Ectodermal cell (in vitro differentiated cells): ENCODE results near the gene MX2.

Source experiments
- H3K27ac ChIP-seq: 2 replicates; pipeline ENCODE4 v1.7.0; 2013; ENCODE audit warnings: mild to moderate bottlenecking, low read depth, low read length; ENCODE audit not compliant: insufficient read depth, poor library complexity, severe bottlenecking
- H3K27me3 ChIP-seq: 2 replicates; pipeline ENCODE4 v1.7.0; 2013; ENCODE audit warnings: mild to moderate bottlenecking, low read length; ENCODE audit not compliant: insufficient read depth, control insufficient read depth, poor library complexity, severe bottlenecking
- H3K36me3 ChIP-seq: one replicate; pipeline ENCODE4 v1.7.0; 2013; ENCODE audit warnings: low read length; ENCODE audit not compliant: control insufficient read depth, insufficient read depth
- H3K4me1 ChIP-seq: one replicate; pipeline ENCODE4 v1.7.0; 2013; ENCODE audit warnings: low read length; ENCODE audit not compliant: control insufficient read depth, insufficient read depth
- H3K4me3 ChIP-seq: 2 replicates; pipeline ENCODE4 v1.7.0; 2013; ENCODE audit warnings: low read depth, low read length, control low read depth; ENCODE audit not compliant: insufficient read depth
- H3K9me3 ChIP-seq: 2 replicates; pipeline ENCODE4 v1.7.0; 2013; ENCODE audit warnings: mild to moderate bottlenecking, low read length, moderate library complexity; ENCODE audit not compliant: control insufficient read depth
- WGBS, 2 experiments: methylation state at CpG; one replicate each; pipeline ENCODE4 v1.1.7; 2013; ENCODE audit warnings: missing lambda C conversion rate in 2 of 2; 5-methylcytosine and 5-hydroxymethylcytosine counted together

The MX2 gene

DNA sequence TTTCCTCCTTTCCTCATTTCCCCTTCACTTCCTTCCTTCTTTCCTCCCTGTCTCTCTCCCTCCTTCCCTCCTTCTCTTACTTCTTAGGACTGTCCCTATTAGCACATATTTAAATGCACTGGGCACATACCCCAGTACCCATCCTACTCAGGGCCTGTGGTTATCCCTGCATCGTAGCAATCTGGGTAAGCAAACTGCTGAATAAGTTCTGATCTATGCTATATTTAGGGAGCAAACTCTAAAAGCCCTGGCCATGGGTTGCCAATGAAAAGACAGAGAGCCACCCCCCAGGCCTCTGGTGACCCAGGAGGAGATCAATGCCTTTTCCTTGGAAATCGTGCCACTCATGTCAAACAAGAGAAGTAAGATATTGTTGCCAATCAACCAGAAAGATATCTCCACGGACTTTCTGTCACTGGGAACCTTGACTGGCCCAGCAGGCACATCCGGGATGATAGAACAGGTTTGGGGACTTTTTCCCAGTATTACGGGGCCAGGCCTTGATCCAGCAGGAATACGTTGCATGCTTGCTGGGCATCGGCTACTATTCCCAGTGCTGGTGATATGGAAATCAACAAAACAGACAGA is 39.8 kb upstream of the MX2 start:
- Histone ChIP-seq H3K27ac (no peak overlapping the region), H3K4me1 (peaks cover 8% of the 10 kb centered on the region), H3K27me3 (peaks cover 13% of the 10 kb centered on the region), H3K9me3 (no peaks in the 10 kb centered on the region), H3K36me3 (no peaks in the 10 kb centered on the region), H3K4me3 (no peak overlapping the region)
- WGBS, 2 experiments, result 81 to 85% methylated on average over 7 of the region's 7 CpGs

DNA sequence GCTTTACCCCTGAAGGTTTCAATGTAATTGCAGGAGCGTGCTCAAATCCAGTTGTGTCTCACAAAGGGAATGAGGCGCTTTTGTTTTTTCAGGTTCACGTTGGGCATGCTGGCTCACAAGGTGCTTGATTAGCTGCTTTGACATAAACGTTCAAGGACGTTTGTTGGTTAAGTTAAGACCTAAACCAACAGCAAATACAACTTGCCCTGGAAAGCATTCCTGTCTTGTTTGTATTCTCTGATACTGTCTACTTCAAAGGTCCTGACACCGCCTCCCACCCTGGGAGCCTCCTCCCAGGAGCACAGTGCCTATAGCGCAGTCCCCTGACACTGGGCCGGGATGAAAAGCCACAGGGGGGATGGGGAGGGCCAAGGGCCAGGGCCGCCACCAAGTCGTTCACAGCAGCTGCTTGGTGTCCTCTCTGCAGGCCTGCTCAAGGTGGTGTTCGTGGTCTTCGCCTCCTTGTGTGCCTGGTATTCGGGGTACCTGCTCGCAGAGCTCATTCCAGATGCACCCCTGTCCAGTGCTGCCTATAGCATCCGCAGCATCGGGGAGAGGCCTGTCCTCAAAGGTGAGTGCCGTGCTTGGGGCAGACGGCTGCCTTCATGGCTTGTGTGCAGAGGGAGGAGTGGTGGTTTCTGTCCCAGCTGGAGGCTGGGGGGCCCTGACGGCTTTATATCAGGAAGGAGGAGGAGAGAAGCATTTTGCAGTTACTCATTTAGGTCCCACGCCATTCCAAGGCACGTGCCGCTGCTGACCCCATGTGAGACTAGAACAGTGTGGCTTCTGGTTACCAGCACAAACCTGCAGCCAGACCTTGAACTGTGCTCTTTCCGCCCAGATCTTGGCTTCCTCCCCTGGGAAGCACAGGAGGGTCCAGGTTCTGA is 39.1 kb upstream of the MX2 start:
- WGBS, 2 experiments, result 79 to 81% methylated on average over 23 of the region's 23 CpGs
- H3K27me3 ChIP-seq, result peaks cover 6% of the 10 kb centered on the region
- H3K36me3 ChIP-seq, result no peaks in the 10 kb centered on the region
- H3K4me1 ChIP-seq, result peaks cover 8% of the 10 kb centered on the region
- H3K4me3 ChIP-seq, result no peak overlapping the region
- no peak overlapping the region for H3K27ac ChIP-seq
- no peaks in the 10 kb centered on the region for H3K9me3 ChIP-seq

DNA sequence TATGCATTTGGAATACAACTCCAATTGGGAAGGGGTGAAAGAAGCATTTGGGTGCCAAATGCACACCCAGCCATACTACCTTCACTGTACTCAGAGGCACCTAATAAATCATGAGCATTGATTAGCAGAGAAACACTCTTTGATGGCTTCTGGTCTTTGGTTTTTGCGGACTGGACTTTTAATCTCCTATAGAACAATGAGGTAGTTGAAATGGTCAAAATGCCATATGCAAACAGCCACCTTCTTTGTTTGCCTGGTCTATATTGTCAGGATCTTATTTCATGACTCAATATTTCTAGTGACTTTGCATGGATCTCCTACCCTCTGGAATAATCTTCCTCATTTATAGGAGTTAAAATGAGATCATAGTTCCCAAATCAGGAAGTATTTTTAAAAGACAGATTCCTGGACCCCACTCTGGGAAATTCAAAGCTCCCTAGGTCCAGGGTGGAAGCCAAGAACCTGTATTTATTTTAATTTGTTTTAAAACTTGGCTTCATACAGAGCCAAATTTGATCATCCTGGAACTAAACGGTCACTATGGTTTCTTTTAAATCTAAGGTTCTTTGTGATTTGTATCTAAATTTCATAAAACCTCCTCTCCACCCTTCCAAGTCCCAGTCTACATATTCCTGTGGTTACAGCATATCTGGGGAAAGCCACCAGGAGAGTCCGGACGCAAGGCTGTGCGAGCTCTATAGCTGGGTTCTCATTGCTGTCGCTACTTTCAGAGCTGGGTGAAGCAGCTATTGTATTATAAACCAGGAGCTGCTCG is 36.5 kb upstream of the MX2 start:
- Histone ChIP-seq H3K4me3 (no peak overlapping the region), H3K27ac (no peak overlapping the region), H3K27me3 (no peaks in the 10 kb centered on the region), H3K9me3 (no peaks in the 10 kb centered on the region), H3K4me1 (peaks cover 8% of the 10 kb centered on the region), H3K36me3 (no peaks in the 10 kb centered on the region)
- WGBS, 2 experiments, result 94 to 96% methylated on average over 6 to 7 of the region's 7 CpGs

DNA sequence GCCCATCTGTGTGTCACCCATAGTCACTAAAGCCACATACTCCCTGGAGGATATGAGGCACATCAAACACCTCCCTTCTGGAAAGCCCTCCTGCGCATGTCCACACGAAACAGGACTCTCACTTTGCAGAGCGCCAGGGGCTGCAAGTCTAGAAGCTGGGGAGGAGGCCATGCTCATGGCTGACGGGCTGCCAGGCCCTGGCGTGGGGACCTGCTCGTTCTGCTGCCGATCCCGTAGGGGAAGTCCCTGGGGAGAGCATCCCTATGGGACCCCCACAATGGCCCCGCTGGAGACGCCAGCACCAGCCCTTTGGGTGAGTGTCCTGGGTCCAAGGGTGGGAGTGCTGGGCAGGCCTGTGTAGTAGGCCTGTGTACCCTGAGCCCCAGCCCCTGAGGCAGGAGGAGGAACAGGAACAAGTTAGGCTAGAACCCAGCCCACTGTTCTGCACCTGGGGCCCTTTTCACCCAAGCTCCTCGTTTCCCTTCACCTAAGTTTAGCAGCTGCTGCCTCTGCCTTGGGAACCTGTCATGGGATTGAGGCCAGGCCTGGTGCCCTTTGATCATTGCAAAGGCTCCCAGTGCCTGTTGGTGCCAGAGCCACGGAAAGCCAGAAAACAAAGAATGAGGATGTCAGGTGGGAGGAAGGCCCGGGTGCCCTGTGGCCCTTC is 35.3 kb upstream of the MX2 start:
- WGBS, 2 experiments, result 94% methylated on average over 13 of the region's 13 CpGs
- Histone ChIP-seq H3K4me3 (no peak overlapping the region), H3K27me3 (no peaks in the 10 kb centered on the region), H3K36me3 (no peaks in the 10 kb centered on the region), H3K9me3 (no peaks in the 10 kb centered on the region), H3K4me1 (peaks cover 8% of the 10 kb centered on the region), H3K27ac (no peak overlapping the region)

DNA sequence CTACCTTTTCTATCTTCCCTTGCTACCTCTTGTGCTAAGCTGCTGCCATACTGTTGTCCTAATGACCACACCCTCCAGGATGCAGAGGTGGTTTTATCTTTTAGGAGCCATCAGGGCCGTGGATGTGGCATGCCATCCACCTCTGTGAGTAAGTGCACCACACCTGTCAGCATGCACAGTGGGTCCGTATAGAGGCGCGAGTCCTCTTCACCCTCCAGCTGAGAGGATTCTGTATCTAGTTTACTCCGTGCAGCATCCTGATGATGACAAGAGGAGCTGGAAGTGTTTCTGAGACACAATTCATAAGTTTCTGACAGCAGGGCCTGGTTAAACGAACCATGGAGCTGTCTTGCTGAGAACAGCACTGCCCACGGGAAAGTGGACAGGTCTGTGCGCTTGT is 34.1 kb upstream of the MX2 start:
- no peaks in the 10 kb centered on the region for H3K9me3 ChIP-seq
- no peaks in the 10 kb centered on the region for H3K27me3 ChIP-seq
- 95% methylated on average over 8 of the region's 8 CpGs for whole genome bisulfite sequencing, 2 experiments
- no peaks in the 10 kb centered on the region for H3K36me3 ChIP-seq
- H3K4me3 ChIP-seq, result no peak overlapping the region
- no peak overlapping the region for H3K27ac ChIP-seq
- H3K4me1 ChIP-seq, result peaks cover 1% of the 10 kb centered on the region

DNA sequence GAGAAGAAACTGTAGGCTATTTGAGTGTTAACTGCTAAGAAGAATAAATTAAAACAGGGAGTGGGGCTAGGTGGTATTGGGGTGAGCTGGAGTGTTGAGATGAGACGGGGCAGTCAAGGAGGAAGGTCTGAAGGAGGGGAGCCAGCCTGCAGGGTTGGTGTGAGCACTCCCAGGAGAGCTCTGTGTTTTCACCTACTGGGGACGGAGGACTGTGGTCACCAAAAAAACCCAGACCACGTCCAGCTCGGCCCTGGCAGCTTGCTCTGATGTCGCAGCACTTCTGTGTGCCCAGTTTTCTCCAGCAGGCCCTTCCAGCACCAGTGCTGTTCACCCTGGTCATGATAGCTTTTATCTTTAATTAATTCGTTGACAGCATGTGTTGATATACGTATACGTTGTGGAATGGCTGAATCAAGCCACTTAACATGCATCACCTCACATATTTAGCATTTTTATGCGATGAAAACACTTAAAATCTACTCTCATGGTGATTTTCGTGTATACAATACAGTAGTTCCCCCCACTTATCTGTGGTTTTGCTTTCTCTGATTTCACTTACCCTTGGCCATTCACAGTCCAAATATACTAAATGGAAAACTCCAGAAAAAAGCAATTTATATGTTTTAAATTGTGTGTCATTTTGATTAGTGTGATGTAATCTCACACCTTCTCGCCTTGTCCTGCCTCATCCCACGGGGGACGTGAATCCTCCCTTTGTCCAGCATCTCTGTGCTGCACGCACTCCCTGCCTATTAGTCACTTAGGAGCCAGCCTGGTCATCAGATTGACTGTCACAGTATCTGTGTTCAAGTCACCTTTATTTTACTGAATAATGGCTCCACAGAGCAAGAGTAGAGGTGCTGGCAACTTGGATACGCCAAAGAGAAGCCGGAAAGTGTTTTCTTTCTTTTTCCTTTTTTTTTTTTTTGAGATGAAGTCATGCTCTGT is 32.9 kb upstream of the MX2 start:
- H3K27me3 ChIP-seq, result no peaks in the 10 kb centered on the region
- peaks cover 3% of the 10 kb centered on the region for H3K9me3 ChIP-seq
- H3K27ac ChIP-seq, result no peak overlapping the region
- no peak overlapping the region for H3K4me3 ChIP-seq
- whole genome bisulfite sequencing, 2 experiments, result 93% methylated on average over 16 of the region's 16 CpGs
- H3K36me3 ChIP-seq, result no peaks in the 10 kb centered on the region
- no peaks in the 10 kb centered on the region for H3K4me1 ChIP-seq

DNA sequence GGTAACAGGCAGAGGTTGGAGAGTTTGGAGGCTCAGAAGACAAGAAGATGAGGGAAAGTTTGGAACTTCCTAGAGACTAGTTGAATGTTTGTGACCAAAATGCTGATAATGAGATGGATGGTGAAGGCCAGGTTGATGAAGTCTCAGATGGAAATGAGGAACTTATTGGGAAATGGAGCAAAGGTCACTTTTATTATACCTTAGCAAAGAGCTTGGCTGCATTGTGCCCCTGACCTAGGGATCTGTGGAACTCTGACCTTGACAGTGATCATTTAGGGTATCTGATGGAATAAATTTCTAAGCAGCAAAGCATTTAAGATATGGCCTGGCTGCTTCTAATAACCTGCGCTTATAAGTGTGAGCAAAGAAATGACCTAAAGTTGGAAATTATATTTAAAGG is 28.1 kb upstream of the MX2 start:
- H3K9me3 ChIP-seq, result peaks cover 3% of the 10 kb centered on the region
- H3K27me3 ChIP-seq, result no peaks in the 10 kb centered on the region
- no peaks in the 10 kb centered on the region for H3K36me3 ChIP-seq
- H3K4me1 ChIP-seq, result no peaks in the 10 kb centered on the region
- 95 to 96% methylated on average over 1 of the region's 1 CpG for WGBS, 2 experiments
- H3K27ac ChIP-seq, result no peak overlapping the region
- H3K4me3 ChIP-seq, result no peak overlapping the region

DNA sequence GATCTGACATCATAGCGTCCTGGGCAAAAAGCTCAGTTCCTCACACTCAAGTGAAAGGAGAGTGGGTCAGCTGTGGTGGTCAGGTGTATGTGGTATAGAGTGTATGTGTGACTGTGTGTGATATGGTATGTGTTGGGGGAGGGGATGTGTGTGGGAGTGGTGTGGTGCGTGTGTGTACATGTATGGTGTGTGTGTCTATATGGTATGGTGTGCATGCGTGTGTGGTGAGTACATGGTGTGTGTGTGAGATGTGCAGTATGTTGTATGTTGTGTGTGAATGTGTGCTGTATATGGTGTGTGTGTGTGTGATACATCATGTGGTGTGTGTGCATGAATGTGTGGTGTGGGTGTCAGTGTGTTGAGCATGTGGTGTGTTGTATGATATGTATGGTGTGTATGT is 24.3 kb upstream of the MX2 start:
- no peaks in the 10 kb centered on the region for H3K27me3 ChIP-seq
- no peaks in the 10 kb centered on the region for H3K4me1 ChIP-seq
- 94 to 95% methylated on average over 3 of the region's 3 CpGs for WGBS, 2 experiments
- H3K9me3 ChIP-seq, result peaks cover 6% of the 10 kb centered on the region
- H3K27ac ChIP-seq, result no peak overlapping the region
- no peaks in the 10 kb centered on the region for H3K36me3 ChIP-seq
- no peak overlapping the region for H3K4me3 ChIP-seq

DNA sequence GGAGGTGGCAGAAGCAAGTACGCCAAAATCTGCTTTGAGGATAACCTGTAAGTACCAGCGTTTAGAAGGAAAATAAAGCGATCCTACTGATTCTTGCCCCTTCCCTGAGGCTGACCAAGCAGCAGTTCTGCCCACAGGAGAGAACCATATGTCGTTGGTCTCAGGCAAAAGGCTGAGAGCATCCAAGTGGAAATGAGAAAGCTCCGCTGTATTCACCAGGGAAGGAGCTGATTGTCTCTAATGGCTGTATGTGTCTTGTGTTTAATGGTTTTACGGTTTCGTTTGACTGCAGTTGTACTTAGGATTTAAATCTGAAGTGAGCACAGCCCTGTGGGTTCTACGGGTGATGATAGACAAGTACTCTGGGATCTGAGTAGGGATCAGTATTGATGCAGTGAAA is 23.4 kb upstream of the MX2 start:
- H3K27me3 ChIP-seq, result no peaks in the 10 kb centered on the region
- peaks cover 5% of the 10 kb centered on the region for H3K9me3 ChIP-seq
- no peaks in the 10 kb centered on the region for H3K4me1 ChIP-seq
- no peak overlapping the region for H3K4me3 ChIP-seq
- no peaks in the 10 kb centered on the region for H3K36me3 ChIP-seq
- no peak overlapping the region for H3K27ac ChIP-seq
- WGBS, 2 experiments, result 91 to 92% methylated on average over 8 of the region's 8 CpGs
